SK-N-SH (cell line): ENCODE measurements around the gene PLAA. TPM values are rescaled to one million over a fixed set of nuclear protein-coding genes. Genes with fewer than 3 reads are reported as not detected.

Experiments
- CTCF ChIA-PET: fragments of 300-600, 350-600 bp; formaldehyde crosslinking; extraction: SDS; loops from one replicate; lab custom pipeline; 2021; lab: Yijun Ruan, JAX
- POLR2A ChIA-PET: fragments of 350-600 bp; sonication (Branson Sonifier 250); formaldehyde crosslinking; extraction: SDS; loops from one replicate; lab custom pipeline; 2020; ENCODE audit warnings: antibody characterized with exemption, inconsistent platforms; lab: Yijun Ruan, JAX
- DNase-seq: peaks from one replicate; pipeline ENCODE4 v3.0.0; 2012
- H2AFZ ChIP-seq: fragments of 200-600 bp; sonication (generic); 2 replicates; pipeline ENCODE4 v1.8.1; 2016; ENCODE audit warnings: antibody characterized with exemption, mild to moderate bottlenecking, low read depth
- H3F3A ChIP-seq: fragments of 200-600 bp; sonication (generic); replicated peaks from 2 replicates; pipeline ENCODE3; 2016; ENCODE audit warnings: antibody characterized with exemption, mild to moderate bottlenecking; ENCODE audit not compliant: insufficient read depth
- H3K27ac ChIP-seq, 2 experiments: fragments of 200-500 bp in 1 of 2; fragments of 200-600 bp in 1 of 2; sonication (Bioruptor generic) in 1 of 2; sonication (generic), shearing (Covaris generic) in 1 of 2; 2 replicates each; pipeline versions ENCODE4 v1.5.1 to v1.6.1; 2014 to 2016; ENCODE audit warnings: low read depth in 2 of 2, inconsistent platforms in 1 of 2, low read length in 1 of 2, mild to moderate bottlenecking in 1 of 2, mixed read lengths in 1 of 2
- H3K27me3 ChIP-seq: fragments of 200-600 bp; sonication (generic), shearing (Covaris generic); 2 replicates; pipeline ENCODE4 v1.6.1; 2016; ENCODE audit warnings: mixed run types; ENCODE audit not compliant: insufficient read depth
- H3K36me3 ChIP-seq, 2 experiments: fragments of 200-500 bp in 1 of 2; fragments of 200-600 bp in 1 of 2; sonication (Bioruptor generic) in 1 of 2; sonication (generic) in 1 of 2; replicated peaks in 1 of 2; 2 replicates each; pipeline versions ENCODE3 to v1.5.1; 2014 to 2016; ENCODE audit warnings: low read length in 1 of 2, mild to moderate bottlenecking in 1 of 2; ENCODE audit not compliant: insufficient read depth in 2 of 2, control insufficient read depth in 1 of 2
- H3K4me1 ChIP-seq, 2 experiments: fragments of 200-500 bp in 1 of 2; fragments of 200-600 bp in 1 of 2; sonication (Bioruptor generic) in 1 of 2; sonication (generic), shearing (Covaris generic) in 1 of 2; 2 replicates each; pipeline versions ENCODE4 v1.5.1 to v1.6.1; 2014 to 2016; ENCODE audit warnings: low read depth in 1 of 2, low read length in 1 of 2, mixed run types in 1 of 2; ENCODE audit not compliant: insufficient read depth in 2 of 2, control insufficient read depth in 1 of 2
- H3K4me2 ChIP-seq: fragments of 200-600 bp; sonication (generic), shearing (Covaris generic); 2 replicates; pipeline ENCODE4 v1.6.1; 2017; ENCODE audit warnings: mixed run types
- H3K4me3 ChIP-seq, 2 experiments: fragments of 200-500 bp in 1 of 2; fragments of 200-600 bp in 1 of 2; sonication (Bioruptor generic) in 1 of 2; sonication (generic), shearing (Covaris generic) in 1 of 2; 2 replicates each; pipeline versions ENCODE4 v1.5.1 to v1.8.1; 2014 to 2016; ENCODE audit warnings: low read depth in 2 of 2, inconsistent platforms in 1 of 2, low read length in 1 of 2, mild to moderate bottlenecking in 1 of 2, mixed read lengths in 1 of 2, moderate library complexity in 1 of 2
- H3K79me2 ChIP-seq: fragments of 200-600 bp; sonication (generic); 2 replicates; pipeline ENCODE4 v1.8.1; 2017; ENCODE audit warnings: mild to moderate bottlenecking; ENCODE audit not compliant: insufficient read depth
- H3K9ac ChIP-seq: fragments of 200-600 bp; sonication (generic); 2 replicates; pipeline ENCODE4 v1.6.1; 2017; ENCODE audit warnings: mixed run types
- H3K9me2 ChIP-seq: fragments of 200-600 bp; sonication (generic); 2 replicates; pipeline ENCODE4 v1.6.1; 2017; ENCODE audit warnings: mixed run types
- H3K9me3 ChIP-seq: fragments of 200-600 bp; sonication (generic); 2 replicates; pipeline ENCODE4 v1.6.1; 2017; ENCODE audit warnings: mixed run types, mild to moderate bottlenecking, moderate library complexity
- H4K20me1 ChIP-seq: fragments of 200-600 bp; sonication (generic); 2 replicates; pipeline ENCODE4 v1.6.1; 2017; ENCODE audit warnings: mild to moderate bottlenecking, mixed run types; ENCODE audit not compliant: insufficient read depth
- CHD2 ChIP-seq: fragments of 150-350 bp; IDR thresholded peaks from 2 replicates; pipeline ENCODE4 v1.6.1; 2018; ENCODE audit warnings: low read length; ENCODE audit not compliant: partially characterized antibody
- EP300 ChIP-seq, 2 experiments: IDR thresholded peaks; 2 replicates each; pipeline versions ENCODE4 v1.4.0 to v1.6.1; 2012; ENCODE audit warnings: borderline replicate concordance in 1 of 2, low read depth in 1 of 2, low read length in 1 of 2
- FOSL2 ChIP-seq: IDR thresholded peaks from 2 replicates; pipeline ENCODE4 v1.4.0; 2012; ENCODE audit warnings: low read depth, mild to moderate bottlenecking, moderate library complexity, borderline replicate concordance
- FOXJ3 ChIP-seq: sonication (generic); formaldehyde crosslinking; IDR thresholded peaks from 2 replicates; pipeline ENCODE4 v1.5.1; 2020; ENCODE audit warnings: mild to moderate bottlenecking, missing genetic modification reagents
- GABPA ChIP-seq: IDR thresholded peaks from 2 replicates; pipeline ENCODE4 v1.4.0; 2012; ENCODE audit warnings: low read depth, mild to moderate bottlenecking
- GATA2 ChIP-seq: sonication (generic); formaldehyde crosslinking; IDR thresholded peaks from 2 replicates; pipeline ENCODE4 v1.5.0; 2020; ENCODE audit warnings: mild to moderate bottlenecking, missing genetic modification reagents
- JUND ChIP-seq: IDR thresholded peaks from 2 replicates; pipeline ENCODE4 v1.4.0; 2012
- MAX ChIP-seq: IDR thresholded peaks from 2 replicates; pipeline ENCODE4 v1.4.0; 2012; ENCODE audit warnings: low read depth
- NFIC ChIP-seq: IDR thresholded peaks from 2 replicates; pipeline ENCODE4 v1.4.0; 2012; ENCODE audit warnings: borderline replicate concordance
- POLR2AphosphoS5 ChIP-seq: IDR thresholded peaks from 2 replicates; pipeline ENCODE4 v1.6.1; 2012; ENCODE audit warnings: low read depth, low read length
- RCOR1 ChIP-seq: fragments of 150-350 bp; IDR thresholded peaks from 2 replicates; pipeline ENCODE4 v1.6.1; 2017; ENCODE audit warnings: antibody characterized with exemption, low read length
- REST ChIP-seq: IDR thresholded peaks from 2 replicates; pipeline ENCODE4 v1.6.1; 2012; ENCODE audit warnings: mild to moderate bottlenecking, low read depth, low read length, moderate library complexity
- TAF1 ChIP-seq: IDR thresholded peaks from 2 replicates; pipeline ENCODE4 v1.6.1; 2012; ENCODE audit warnings: low read depth, mild to moderate bottlenecking, low read length, moderate library complexity, borderline replicate concordance
- TCF12 ChIP-seq: IDR thresholded peaks from 2 replicates; pipeline ENCODE4 v1.4.0; 2012
- USF1 ChIP-seq: IDR thresholded peaks from 2 replicates; pipeline ENCODE4 v1.4.0; 2012; ENCODE audit warnings: low read depth, borderline replicate concordance
- USF2 ChIP-seq: fragments of 150-350 bp; IDR thresholded peaks from 2 replicates; pipeline ENCODE4 v1.6.1; 2017; ENCODE audit warnings: antibody characterized with exemption, low read length, low read depth, borderline replicate concordance
- YY1 ChIP-seq: IDR thresholded peaks from 2 replicates; pipeline ENCODE4 v1.4.0; 2012; ENCODE audit warnings: low read depth, mild to moderate bottlenecking
- WGBS: methylation state at CpG from one replicate; pipeline ENCODE4 v1.1.6; 2017; ENCODE audit warnings: low lambda C conversion rate; 5-methylcytosine and 5-hydroxymethylcytosine counted together
- polyA plus RNA-seq, 3 experiments: library from polyadenylated mRNA; depleted of rRNA; stranded (reverse); fragments of >200 nt; gene quantifications; 2 replicates each; pipeline ENCODE4 v1.2.3, GENCODE V29; 2012
- TF ChIP-seq, protein P1 (sequence below): fragments of 200-600 bp; sonication (generic); IDR thresholded peaks from 2 replicates; pipeline ENCODE4 v1.6.1; 2017; ENCODE audit warnings: antibody characterized with exemption, mild to moderate bottlenecking, moderate library complexity
- TF ChIP-seq, protein P2 (sequence below): IDR thresholded peaks from 2 replicates; pipeline ENCODE4; 2012
- TF ChIP-seq, protein P3 (sequence below): fragments of 150-350 bp; IDR thresholded peaks from 2 replicates; pipeline ENCODE4 v1.6.1; 2016; ENCODE audit warnings: mild to moderate bottlenecking, low read depth, low read length

Gene PLAA
- polyA plus RNA-seq, 1 of the 3 experiments (the other 2 are of a cell fraction) = 14.0 TPM

- no peak for TF ChIP-seq USF2
Measured at GRCh38 chr9:26913138-26913668, 33.8 kb downstream of the PLAA start (continued).

- Histone ChIP-seq H2AFZ (no peak overlapping the region), H3K4me3 (no peak overlapping the region), H3K36me3 (peaks cover 60 to 66% of the 10 kb centered on the region in 2 experiments), H3K4me1 (no peaks in the 10 kb centered on the region), H3K4me2 (no peak overlapping the region), H3K9ac (no peak overlapping the region), H4K20me1 (no peaks in the 10 kb centered on the region), H3K79me2 (no peaks in the 10 kb centered on the region), H3K9me2 (no peaks in the 10 kb centered on the region), H3K9me3 (no peaks in the 10 kb centered on the region), H3F3A (peaks cover 10% of the 10 kb centered on the region), H3K27ac (no peak overlapping the region), H3K27me3 (no peaks in the 10 kb centered on the region)
- 71% methylated on average over 1 of the region's 1 CpG for WGBS
- TF ChIP-seq, protein P1, sequence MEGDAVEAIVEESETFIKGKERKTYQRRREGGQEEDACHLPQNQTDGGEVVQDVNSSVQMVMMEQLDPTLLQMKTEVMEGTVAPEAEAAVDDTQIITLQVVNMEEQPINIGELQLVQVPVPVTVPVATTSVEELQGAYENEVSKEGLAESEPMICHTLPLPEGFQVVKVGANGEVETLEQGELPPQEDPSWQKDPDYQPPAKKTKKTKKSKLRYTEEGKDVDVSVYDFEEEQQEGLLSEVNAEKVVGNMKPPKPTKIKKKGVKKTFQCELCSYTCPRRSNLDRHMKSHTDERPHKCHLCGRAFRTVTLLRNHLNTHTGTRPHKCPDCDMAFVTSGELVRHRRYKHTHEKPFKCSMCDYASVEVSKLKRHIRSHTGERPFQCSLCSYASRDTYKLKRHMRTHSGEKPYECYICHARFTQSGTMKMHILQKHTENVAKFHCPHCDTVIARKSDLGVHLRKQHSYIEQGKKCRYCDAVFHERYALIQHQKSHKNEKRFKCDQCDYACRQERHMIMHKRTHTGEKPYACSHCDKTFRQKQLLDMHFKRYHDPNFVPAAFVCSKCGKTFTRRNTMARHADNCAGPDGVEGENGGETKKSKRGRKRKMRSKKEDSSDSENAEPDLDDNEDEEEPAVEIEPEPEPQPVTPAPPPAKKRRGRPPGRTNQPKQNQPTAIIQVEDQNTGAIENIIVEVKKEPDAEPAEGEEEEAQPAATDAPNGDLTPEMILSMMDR = no peak
- TF ChIP-seq GABPA (no peak), YY1 (no peak), USF1 (no peak), FOSL2 (no peak), RCOR1 (no peak), EP300 (IDR thresholded peaks at IDR 0.05; ENCODE audit: borderline replicate concordance in 1 of 2, low read depth in 1 of 2, low read length in 1 of 2) (no peak), TCF12 (no peak), FOXJ3 (no peak), JUND (no peak), REST (no peak), POLR2AphosphoS5 (no peak), TAF1 (no peak), GATA2 (CRISPR knock-in tag) (no peak), NFIC (no peak), MAX (no peak), CHD2 (no peak)
- TF ChIP-seq, protein P2, sequence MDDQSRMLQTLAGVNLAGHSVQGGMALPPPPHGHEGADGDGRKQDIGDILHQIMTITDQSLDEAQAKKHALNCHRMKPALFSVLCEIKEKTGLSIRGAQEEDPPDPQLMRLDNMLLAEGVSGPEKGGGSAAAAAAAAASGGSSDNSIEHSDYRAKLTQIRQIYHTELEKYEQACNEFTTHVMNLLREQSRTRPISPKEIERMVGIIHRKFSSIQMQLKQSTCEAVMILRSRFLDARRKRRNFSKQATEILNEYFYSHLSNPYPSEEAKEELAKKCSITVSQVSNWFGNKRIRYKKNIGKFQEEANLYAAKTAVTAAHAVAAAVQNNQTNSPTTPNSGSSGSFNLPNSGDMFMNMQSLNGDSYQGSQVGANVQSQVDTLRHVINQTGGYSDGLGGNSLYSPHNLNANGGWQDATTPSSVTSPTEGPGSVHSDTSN = no peak
- TF ChIP-seq, protein P3, sequence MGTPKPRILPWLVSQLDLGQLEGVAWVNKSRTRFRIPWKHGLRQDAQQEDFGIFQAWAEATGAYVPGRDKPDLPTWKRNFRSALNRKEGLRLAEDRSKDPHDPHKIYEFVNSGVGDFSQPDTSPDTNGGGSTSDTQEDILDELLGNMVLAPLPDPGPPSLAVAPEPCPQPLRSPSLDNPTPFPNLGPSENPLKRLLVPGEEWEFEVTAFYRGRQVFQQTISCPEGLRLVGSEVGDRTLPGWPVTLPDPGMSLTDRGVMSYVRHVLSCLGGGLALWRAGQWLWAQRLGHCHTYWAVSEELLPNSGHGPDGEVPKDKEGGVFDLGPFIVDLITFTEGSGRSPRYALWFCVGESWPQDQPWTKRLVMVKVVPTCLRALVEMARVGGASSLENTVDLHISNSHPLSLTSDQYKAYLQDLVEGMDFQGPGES = no peak
- DNase-seq = no peak
- ChIA-PET CTCF (no interaction called here), POLR2A (no interaction called here)
Measured at GRCh38 chr9:26904671-26905070, 42.4 kb downstream of the PLAA start.
